GM12878 (cell line): ENCODE measurements around the gene PFKP. TPM values are rescaled to one million over a fixed set of nuclear protein-coding genes. Genes with fewer than 3 reads are reported as not detected.

Source experiments
- ATAC-seq: fragments of 200-7000 bp; cut with Tn5 transposase; 3 replicates; pipeline ENCODE4 v1.9.1; 2020; ENCODE audit warnings: mild to moderate bottlenecking, moderate library complexity
- BruUV-seq: library from RNA; stranded (reverse); fragments of 400-500 nt; replicated peaks from 2 replicates; lab custom pipeline; 2021; lab: Mats Ljungman, UMichigan
- CTCF ChIA-PET: fragments of 300-600 bp; sonication (Branson Sonifier 250); formaldehyde crosslinking; extraction: SDS; loops from one replicate; lab custom pipeline; 2021; ENCODE audit warnings: inconsistent platforms; lab: Yijun Ruan, JAX
- POLR2A ChIA-PET: fragments of 350-600 bp; formaldehyde crosslinking; extraction: SDS; loops from one replicate; lab custom pipeline; 2021; ENCODE audit warnings: inconsistent platforms; lab: Charles Lee
- RAD21 ChIA-PET: fragments of 300-600 bp; sonication (Branson Sonifier 250); formaldehyde crosslinking; loops from one replicate; lab custom pipeline; 2023; ENCODE audit warnings: antibody characterized with exemption; ENCODE audit not compliant: unreplicated experiment; lab: Charles Lee
- SMC1A ChIA-PET: fragments of 300-600 bp; sonication (Branson Sonifier 250); formaldehyde crosslinking; loops from one replicate; lab custom pipeline; 2023; ENCODE audit not compliant: unreplicated experiment, uncharacterized antibody; lab: Charles Lee
- DNase-seq: peaks from one replicate; pipeline ENCODE4 v3.0.0-alpha.2; 2011; ENCODE audit warnings: low read depth, low spot score
- FAIRE-seq: peaks from 3 replicates; lab custom pipeline; 2011; peaks lifted over from hg19 to GRCh38; lab: Jason Lieb, UNC
- H2AFZ ChIP-seq: 2 replicates; pipeline ENCODE4 v1.6.0; 2011; ENCODE audit warnings: low read depth, low read length, control low read depth; ENCODE audit not compliant: control insufficient read depth
- H3K27ac ChIP-seq: 2 replicates; pipeline ENCODE4 v1.5.1; 2011; ENCODE audit warnings: control low read depth; ENCODE audit not compliant: control insufficient read depth, insufficient read depth
- H3K27me3 ChIP-seq, 2 experiments: replicated peaks in 1 of 2; 2 replicates each; pipeline versions ENCODE4 v1.6.0 to v1.6.1; 2011; ENCODE audit warnings: low read length in 1 of 2; ENCODE audit not compliant: control insufficient read depth in 2 of 2, insufficient read depth in 2 of 2
- H3K36me3 ChIP-seq, 2 experiments: 2 replicates each; pipeline ENCODE4 v1.5.1; 2011; ENCODE audit warnings: low read length in 1 of 2; ENCODE audit not compliant: control insufficient read depth in 2 of 2, insufficient read depth in 2 of 2
- H3K4me1 ChIP-seq: 2 replicates; pipeline ENCODE4 v1.6.1; 2011; ENCODE audit warnings: mild to moderate bottlenecking, low read length, moderate library complexity, mixed read lengths; ENCODE audit not compliant: control insufficient read depth, insufficient read depth
- H3K4me2 ChIP-seq: 2 replicates; pipeline ENCODE4 v1.6.0; 2011; ENCODE audit warnings: control low read depth; ENCODE audit not compliant: control insufficient read depth, insufficient read depth
- H3K4me3 ChIP-seq: fragments of 200-600 bp; sonication (generic); 2 replicates; pipeline ENCODE4 v1.5.1; 2016
- H3K79me2 ChIP-seq: 2 replicates; pipeline ENCODE4 v1.6.0; 2011; ENCODE audit warnings: low read length; ENCODE audit not compliant: control insufficient read depth, insufficient read depth
- H3K9ac ChIP-seq: 2 replicates; pipeline ENCODE4 v1.8.0; 2011; ENCODE audit warnings: low read length, control low read depth, mixed read lengths; ENCODE audit not compliant: control insufficient read depth, insufficient read depth
- H3K9me3 ChIP-seq: replicated peaks from 3 replicates; pipeline ENCODE4 v1.5.1; 2011; ENCODE audit warnings: mild to moderate bottlenecking, low read length; ENCODE audit not compliant: control insufficient read depth, insufficient read depth
- H4K20me1 ChIP-seq: 2 replicates; pipeline ENCODE4 v1.6.0; 2011; ENCODE audit not compliant: control insufficient read depth, insufficient read depth
- CBFB ChIP-seq: IDR thresholded peaks from 2 replicates; pipeline ENCODE4 v1.6.1; 2016; ENCODE audit warnings: antibody characterized with exemption, low read depth
- FOS ChIP-seq: IDR thresholded peaks from 3 replicates; pipeline ENCODE4 v1.6.1; 2011; ENCODE audit warnings: borderline replicate concordance; ENCODE audit not compliant: insufficient read length; ENCODE audit errors: extremely low read depth
- IKZF1 ChIP-seq: fragments of 450-650 bp; conservative IDR thresholded peaks from 2 replicates; pipeline ENCODE4 v1.6.1; 2017; ENCODE audit warnings: antibody characterized with exemption, mild to moderate bottlenecking
- NBN ChIP-seq: fragments of 450-650 bp; IDR thresholded peaks from 2 replicates; pipeline ENCODE4 v1.6.1; 2016
- NFYB ChIP-seq: IDR thresholded peaks from 2 replicates; pipeline ENCODE4 v1.6.1; 2011; ENCODE audit warnings: low read depth, mild to moderate bottlenecking, low read length, improper control_type of control experiment, moderate library complexity; ENCODE audit not compliant: insufficient read depth
- NR2C2 ChIP-seq: IDR thresholded peaks from 2 replicates; pipeline ENCODE4 v1.6.1; 2011; ENCODE audit warnings: borderline replicate concordance, low read depth; ENCODE audit not compliant: control insufficient read depth, insufficient read length
- NRF1 ChIP-seq: conservative IDR thresholded peaks from 2 replicates; pipeline ENCODE4 v1.6.1; 2011; ENCODE audit warnings: mild to moderate bottlenecking, low read depth, low read length, improper control_type of control experiment
- RB1 ChIP-seq: fragments of 450-650 bp; formaldehyde crosslinking; IDR thresholded peaks from 2 replicates; pipeline ENCODE4 v1.6.1; 2017; ENCODE audit warnings: mild to moderate bottlenecking, borderline replicate concordance
- SREBF1 ChIP-seq: IDR thresholded peaks from 2 replicates; pipeline ENCODE4 v1.6.1; 2012; ENCODE audit warnings: mild to moderate bottlenecking, low read length
- STAT3 ChIP-seq: IDR thresholded peaks from 2 replicates; pipeline ENCODE4 v1.6.1; 2011; ENCODE audit warnings: low read depth, low read length, improper control_type of control experiment
- WGBS: methylation state at CpG from one replicate; pipeline ENCODE4 v1.1.6; 2016; ENCODE audit warnings: low lambda C conversion rate; ENCODE audit not compliant: insufficient replicate concordance, insufficient coverage; ENCODE audit errors: missing lambda C conversion rate; 5-methylcytosine and 5-hydroxymethylcytosine counted together
- in situ Hi-C: fragments of 300-500 bp; cut with MboI; formaldehyde crosslinking; loops from 9 replicates; pipeline ENCODE4 v1.14.3; 2018; ENCODE audit warnings: mixed read lengths
- intact Hi-C: fragments of 100-400 bp; cut with micrococcal nuclease; formaldehyde crosslinking; loops from one replicate; pipeline ENCODE4 v1.14.2; 2022; ENCODE audit not compliant: unreplicated experiment
- polyA plus RNA-seq, 11 experiments: library from polyadenylated mRNA; depleted of rRNA in 4 of 11; unstranded in 6 of 11; stranded (reverse) in 5 of 11; fragments of >200 nt; fragmentation: Nextera tagmentation in 4 of 11; fragmentation: Illumina TruSeq in 1 of 11; extraction: Ambion mirVana in 4 of 11; extraction: Trizol in 1 of 11; gene quantifications; 1 replicate in 1 of 11; 2 replicates in 10 of 11; pipeline versions ENCODE4 v1.2.1 to v1.2.3, GENCODE V29; 2011 to 2016; ENCODE audit warnings: inconsistent platforms in 2 of 11, missing spikeins in 2 of 11, low read depth in 1 of 11
- total RNA-seq, 4 experiments: library from RNA; depleted of rRNA in 3 of 4; stranded (reverse); fragments of >200 nt in 3 of 4; fragmentation: Illumina TruSeq in 1 of 4; extraction: Trizol in 1 of 4; gene quantifications; 2 replicates each; pipeline versions ENCODE4 v1.2.1 to v1.2.3, GENCODE V29; 2013 to 2021
- TF ChIP-seq, protein P1 (sequence below): fragments of 450-650 bp; conservative IDR thresholded peaks from 2 replicates; pipeline ENCODE4 v1.6.1; 2017; ENCODE audit warnings: mild to moderate bottlenecking, moderate library complexity
- TF ChIP-seq, protein P2 (sequence below): fragments of 450-650 bp; IDR thresholded peaks from 2 replicates; pipeline ENCODE4 v1.6.1; 2016; ENCODE audit warnings: mild to moderate bottlenecking
- TF ChIP-seq, protein P3 (sequence below): IDR thresholded peaks from 2 replicates; pipeline ENCODE4 v1.6.1; 2011; ENCODE audit warnings: mild to moderate bottlenecking, low read depth, low read length, moderate library complexity; ENCODE audit not compliant: insufficient replicate concordance
- TF ChIP-seq, protein P4 (sequence below): fragments of 450-650 bp; IDR thresholded peaks from 2 replicates; pipeline ENCODE4 v1.6.1; 2017; ENCODE audit warnings: antibody characterized with exemption, mild to moderate bottlenecking, moderate library complexity

Gene PFKP
- total and polyA plus RNA-seq, 10 of the 15 experiments (the other 5 are each of a cell fraction or from before 2014, with no cell fraction given): 27.0 to 145 (median 95.7) TPM

DNA sequence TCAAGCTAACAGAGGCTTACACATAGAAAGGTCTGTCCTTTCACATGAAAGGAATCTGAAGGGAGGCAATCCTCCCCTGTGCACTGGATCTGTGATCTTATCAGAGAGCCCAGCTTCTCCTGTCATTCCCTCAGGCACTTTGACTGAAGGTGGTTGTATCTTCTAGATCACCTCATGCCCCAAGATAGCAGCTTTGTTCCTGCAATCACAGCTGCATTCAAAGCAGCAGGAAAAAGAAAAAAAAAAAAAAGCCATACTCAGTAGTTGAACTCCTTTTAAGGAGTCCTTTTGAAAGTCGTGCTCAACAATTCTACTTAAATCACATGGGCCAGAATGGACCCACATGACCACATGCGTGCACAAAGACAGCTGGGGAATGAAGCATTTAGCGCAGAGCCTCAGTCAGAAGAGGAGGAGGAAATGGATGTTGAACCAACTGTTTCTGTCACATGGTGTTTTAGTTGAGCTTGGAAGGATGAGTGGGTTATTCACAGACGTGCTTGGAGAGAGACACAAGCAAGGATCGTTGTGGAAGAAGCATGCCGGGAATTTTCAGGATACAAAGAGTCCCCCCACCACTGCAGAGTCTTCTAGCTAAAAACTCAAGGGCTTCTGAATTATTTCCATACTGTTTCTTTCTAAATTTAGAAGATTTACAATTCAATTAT is 13.0 kb upstream of the PFKP start:
- no TSS peak for BruUV-seq
- Histone ChIP-seq H3K79me2 (no peaks in the 10 kb centered on the region), H3K4me1 (no peaks in the 10 kb centered on the region), H3K4me3 (no peak overlapping the region), H4K20me1 (no peaks in the 10 kb centered on the region), H3K36me3 (no peaks in the 10 kb centered on the region), H3K9ac (no peak overlapping the region), H3K9me3 (peaks cover 1% of the 10 kb centered on the region; the same call in 1 of the 3 replicates), H2AFZ (no peak overlapping the region), H3K27ac (no peak overlapping the region), H3K27me3 (no peaks in the 10 kb centered on the region; a peak in 1 of 4 replicates), H3K4me2 (no peak overlapping the region)
- ChIA-PET POLR2A (interaction anchor here (0.6 to 0.8 kb wide), 2 partner anchors 9 to 114 kb away, joined by 3 read pairs; no protein-coding TSS in a partner anchor), SMC1A (interaction anchor here (0.6 to 1.6 kb wide), 2 partner anchors 11 to 15 kb away, joined by 3 to 5 read pairs; no protein-coding TSS in a partner anchor), CTCF (interaction anchor here (1.6 kb wide), 1 partner anchor 11 kb away, joined by 5 read pairs; no protein-coding TSS in a partner anchor), RAD21 (interaction anchor here (1.1 kb wide), 2 partner anchors 10 to 12 kb away, joined by 3 to 4 read pairs; no protein-coding TSS in a partner anchor)
- no peak for DNase-seq
- no peak for ATAC-seq
- 12% methylated on average over 6 of the region's 6 CpGs for WGBS
- in situ Hi-C loops (no loop called here), intact Hi-C loops (no loop called here)
- FAIRE-seq: no peak
- TF ChIP-seq, protein P1, sequence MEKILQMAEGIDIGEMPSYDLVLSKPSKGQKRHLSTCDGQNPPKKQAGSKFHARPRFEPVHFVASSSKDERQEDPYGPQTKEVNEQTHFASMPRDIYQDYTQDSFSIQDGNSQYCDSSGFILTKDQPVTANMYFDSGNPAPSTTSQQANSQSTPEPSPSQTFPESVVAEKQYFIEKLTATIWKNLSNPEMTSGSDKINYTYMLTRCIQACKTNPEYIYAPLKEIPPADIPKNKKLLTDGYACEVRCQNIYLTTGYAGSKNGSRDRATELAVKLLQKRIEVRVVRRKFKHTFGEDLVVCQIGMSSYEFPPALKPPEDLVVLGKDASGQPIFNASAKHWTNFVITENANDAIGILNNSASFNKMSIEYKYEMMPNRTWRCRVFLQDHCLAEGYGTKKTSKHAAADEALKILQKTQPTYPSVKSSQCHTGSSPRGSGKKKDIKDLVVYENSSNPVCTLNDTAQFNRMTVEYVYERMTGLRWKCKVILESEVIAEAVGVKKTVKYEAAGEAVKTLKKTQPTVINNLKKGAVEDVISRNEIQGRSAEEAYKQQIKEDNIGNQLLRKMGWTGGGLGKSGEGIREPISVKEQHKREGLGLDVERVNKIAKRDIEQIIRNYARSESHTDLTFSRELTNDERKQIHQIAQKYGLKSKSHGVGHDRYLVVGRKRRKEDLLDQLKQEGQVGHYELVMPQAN: no peak
- no peak for TF ChIP-seq IKZF1
- no peak for TF ChIP-seq NFYB
- TF ChIP-seq CBFB: no peak
- no peak for TF ChIP-seq FOS
- TF ChIP-seq, protein P2, sequence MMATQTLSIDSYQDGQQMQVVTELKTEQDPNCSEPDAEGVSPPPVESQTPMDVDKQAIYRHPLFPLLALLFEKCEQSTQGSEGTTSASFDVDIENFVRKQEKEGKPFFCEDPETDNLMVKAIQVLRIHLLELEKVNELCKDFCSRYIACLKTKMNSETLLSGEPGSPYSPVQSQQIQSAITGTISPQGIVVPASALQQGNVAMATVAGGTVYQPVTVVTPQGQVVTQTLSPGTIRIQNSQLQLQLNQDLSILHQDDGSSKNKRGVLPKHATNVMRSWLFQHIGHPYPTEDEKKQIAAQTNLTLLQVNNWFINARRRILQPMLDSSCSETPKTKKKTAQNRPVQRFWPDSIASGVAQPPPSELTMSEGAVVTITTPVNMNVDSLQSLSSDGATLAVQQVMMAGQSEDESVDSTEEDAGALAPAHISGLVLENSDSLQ: no peak
- TF ChIP-seq SREBF1: no peak
- no peak for TF ChIP-seq NBN
- TF ChIP-seq, protein P3, sequence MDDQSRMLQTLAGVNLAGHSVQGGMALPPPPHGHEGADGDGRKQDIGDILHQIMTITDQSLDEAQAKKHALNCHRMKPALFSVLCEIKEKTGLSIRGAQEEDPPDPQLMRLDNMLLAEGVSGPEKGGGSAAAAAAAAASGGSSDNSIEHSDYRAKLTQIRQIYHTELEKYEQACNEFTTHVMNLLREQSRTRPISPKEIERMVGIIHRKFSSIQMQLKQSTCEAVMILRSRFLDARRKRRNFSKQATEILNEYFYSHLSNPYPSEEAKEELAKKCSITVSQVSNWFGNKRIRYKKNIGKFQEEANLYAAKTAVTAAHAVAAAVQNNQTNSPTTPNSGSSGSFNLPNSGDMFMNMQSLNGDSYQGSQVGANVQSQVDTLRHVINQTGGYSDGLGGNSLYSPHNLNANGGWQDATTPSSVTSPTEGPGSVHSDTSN: no peak
- TF ChIP-seq STAT3: no peak
- no peak for TF ChIP-seq NRF1
- no peak for TF ChIP-seq RB1
- TF ChIP-seq, protein P4, sequence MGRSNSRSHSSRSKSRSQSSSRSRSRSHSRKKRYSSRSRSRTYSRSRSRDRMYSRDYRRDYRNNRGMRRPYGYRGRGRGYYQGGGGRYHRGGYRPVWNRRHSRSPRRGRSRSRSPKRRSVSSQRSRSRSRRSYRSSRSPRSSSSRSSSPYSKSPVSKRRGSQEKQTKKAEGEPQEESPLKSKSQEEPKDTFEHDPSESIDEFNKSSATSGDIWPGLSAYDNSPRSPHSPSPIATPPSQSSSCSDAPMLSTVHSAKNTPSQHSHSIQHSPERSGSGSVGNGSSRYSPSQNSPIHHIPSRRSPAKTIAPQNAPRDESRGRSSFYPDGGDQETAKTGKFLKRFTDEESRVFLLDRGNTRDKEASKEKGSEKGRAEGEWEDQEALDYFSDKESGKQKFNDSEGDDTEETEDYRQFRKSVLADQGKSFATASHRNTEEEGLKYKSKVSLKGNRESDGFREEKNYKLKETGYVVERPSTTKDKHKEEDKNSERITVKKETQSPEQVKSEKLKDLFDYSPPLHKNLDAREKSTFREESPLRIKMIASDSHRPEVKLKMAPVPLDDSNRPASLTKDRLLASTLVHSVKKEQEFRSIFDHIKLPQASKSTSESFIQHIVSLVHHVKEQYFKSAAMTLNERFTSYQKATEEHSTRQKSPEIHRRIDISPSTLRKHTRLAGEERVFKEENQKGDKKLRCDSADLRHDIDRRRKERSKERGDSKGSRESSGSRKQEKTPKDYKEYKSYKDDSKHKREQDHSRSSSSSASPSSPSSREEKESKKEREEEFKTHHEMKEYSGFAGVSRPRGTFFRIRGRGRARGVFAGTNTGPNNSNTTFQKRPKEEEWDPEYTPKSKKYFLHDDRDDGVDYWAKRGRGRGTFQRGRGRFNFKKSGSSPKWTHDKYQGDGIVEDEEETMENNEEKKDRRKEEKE: no peak
- no peak for TF ChIP-seq NR2C2
